HEK293 (cell line): ENCODE data around the gene EVI2B.
A peak's percentile ranks its signal among the peaks of the same experiment; 100 is the strongest.
"Not testable (repeated sequence)": the region's sequence is repeated elsewhere in the genome, so short reads cannot be mapped to it uniquely, and the experiment has no call there.

Experiments
- CTCF ChIA-PET: fragments of 350-600 bp; formaldehyde crosslinking; extraction: SDS; loops from one replicate; lab custom pipeline; 2021; ENCODE audit warnings: antibody characterized with exemption; lab: Yijun Ruan, JAX
- POLR2A ChIA-PET: fragments of 300-600 bp; formaldehyde crosslinking; extraction: SDS; loops from one replicate; lab custom pipeline; 2020; ENCODE audit warnings: antibody characterized with exemption, inconsistent platforms; lab: Yijun Ruan, JAX
- H3K27ac ChIP-seq: fragments of 200-500 bp; sonication (Bioruptor generic); 2 replicates; pipeline ENCODE4 v1.5.1; 2014; ENCODE audit warnings: low read depth, low read length, control low read depth, inconsistent platforms; ENCODE audit errors: extremely low read depth
- H3K36me3 ChIP-seq, 2 experiments: fragments of 200-500 bp in 1 of 2; sonication (Bioruptor generic) in 1 of 2; 1 replicate in 1 of 2; 2 replicates in 1 of 2; pipeline ENCODE4 v1.5.1; 2014 to 2017; ENCODE audit warnings: inconsistent platforms in 2 of 2, low read length in 2 of 2; ENCODE audit not compliant: control insufficient read depth in 2 of 2, insufficient read depth in 1 of 2
- H3K4me1 ChIP-seq: fragments of 200-500 bp; sonication (Bioruptor generic); 2 replicates; pipeline ENCODE4 v1.5.1; 2014; ENCODE audit warnings: mild to moderate bottlenecking, low read length, inconsistent platforms; ENCODE audit not compliant: control insufficient read depth, insufficient read depth
- H3K4me3 ChIP-seq: 2 replicates; pipeline ENCODE4 v1.5.1; 2011; ENCODE audit warnings: low read depth, mild to moderate bottlenecking, control low read depth, low read length, moderate library complexity
- H3K9me3 ChIP-seq: fragments of 200-500 bp; sonication (Bioruptor generic); 2 replicates; pipeline ENCODE4 v1.5.1; 2014; ENCODE audit warnings: low read depth, low read length, inconsistent platforms; ENCODE audit not compliant: control insufficient read depth, insufficient read depth
- GLI2 ChIP-seq: fragments of 450-650 bp; formaldehyde crosslinking; IDR thresholded peaks from 2 replicates; pipeline ENCODE4; 2017; ENCODE audit warnings: missing biosample characterization, missing genetic modification characterization, low read depth, borderline replicate concordance
- GLIS2 ChIP-seq: fragments of 450-650 bp; formaldehyde crosslinking; IDR thresholded peaks from 2 replicates; pipeline ENCODE4 v1.5.1; 2016; ENCODE audit warnings: missing biosample characterization, missing genetic modification characterization
- HOXD13 ChIP-seq: sonication (generic); formaldehyde crosslinking; IDR thresholded peaks from 2 replicates; pipeline ENCODE4 v1.8.0; 2022; ENCODE audit warnings: missing genetic modification reagents, borderline replicate concordance
- KLF16 ChIP-seq: fragments of 450-650 bp; formaldehyde crosslinking; IDR thresholded peaks from 2 replicates; pipeline ENCODE4 v1.5.1; 2017; ENCODE audit warnings: missing biosample characterization, missing genetic modification characterization
- ZBTB1 ChIP-seq: fragments of 450-650 bp; formaldehyde crosslinking; IDR thresholded peaks from 2 replicates; pipeline ENCODE4 v1.5.1; 2016; ENCODE audit warnings: missing biosample characterization, missing genetic modification characterization
- ZFP37 ChIP-seq: fragments of 450-650 bp; formaldehyde crosslinking; IDR thresholded peaks from 2 replicates; pipeline ENCODE4 v1.5.1; 2016; ENCODE audit warnings: missing biosample characterization, missing genetic modification characterization
- ZNF629 ChIP-seq: fragments of 450-650 bp; formaldehyde crosslinking; IDR thresholded peaks from 2 replicates; pipeline ENCODE4 v1.5.1; 2017; ENCODE audit warnings: missing biosample characterization, missing genetic modification characterization
- ZNF707 ChIP-seq: fragments of 450-650 bp; formaldehyde crosslinking; IDR thresholded peaks from 2 replicates; pipeline ENCODE4 v1.5.1; 2016; ENCODE audit warnings: missing biosample characterization, missing genetic modification characterization
- TF ChIP-seq, protein P1 (sequence below): fragments of 450-650 bp; formaldehyde crosslinking; IDR thresholded peaks from 2 replicates; pipeline ENCODE4 v1.5.1; 2016; ENCODE audit warnings: missing biosample characterization, missing genetic modification characterization, borderline replicate concordance
- TF ChIP-seq, protein P2 (sequence below): fragments of 450-650 bp; formaldehyde crosslinking; IDR thresholded peaks from 2 replicates; pipeline ENCODE4 v1.5.1; 2017; ENCODE audit warnings: missing biosample characterization, missing genetic modification characterization
- TF ChIP-seq, protein P3 (sequence below): fragments of 450-650 bp; formaldehyde crosslinking; IDR thresholded peaks from 2 replicates; pipeline ENCODE4 v1.5.1; 2017; ENCODE audit warnings: missing biosample characterization, missing genetic modification characterization
- TF ChIP-seq, protein P4 (sequence below): fragments of 450-650 bp; formaldehyde crosslinking; IDR thresholded peaks from 2 replicates; pipeline ENCODE4 v1.5.1; 2016; ENCODE audit warnings: missing biosample characterization, missing genetic modification characterization, low read depth

Gene EVI2B

DNA sequence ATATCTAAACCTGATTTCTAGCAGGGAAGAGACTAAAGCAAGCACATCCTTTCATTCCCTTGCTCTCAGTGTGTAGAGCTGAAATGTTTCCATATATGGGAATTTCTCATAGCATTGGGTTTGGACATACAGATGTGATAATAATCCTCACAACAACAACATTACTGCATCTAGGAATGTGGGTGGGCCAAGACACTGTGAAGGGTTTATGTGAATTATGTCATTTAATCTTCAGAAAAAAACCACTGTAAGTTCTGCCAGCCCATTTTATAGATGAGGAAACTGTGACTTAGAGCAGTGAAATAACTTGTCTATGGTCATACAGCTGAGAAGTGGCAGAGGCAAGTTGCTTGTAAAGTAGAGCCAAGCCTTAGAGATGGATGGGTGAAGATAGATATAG is 22.0 kb downstream of the EVI2B start:
- Histone ChIP-seq H3K9me3 (no peaks in the 10 kb centered on the region), H3K4me1 (peaks cover 9% of the 10 kb centered on the region), H3K36me3 (peaks cover 15 to 17% of the 10 kb centered on the region in 2 experiments), H3K4me3 (no peak overlapping the region), H3K27ac (no peak overlapping the region)
- TF ChIP-seq, protein P1, sequence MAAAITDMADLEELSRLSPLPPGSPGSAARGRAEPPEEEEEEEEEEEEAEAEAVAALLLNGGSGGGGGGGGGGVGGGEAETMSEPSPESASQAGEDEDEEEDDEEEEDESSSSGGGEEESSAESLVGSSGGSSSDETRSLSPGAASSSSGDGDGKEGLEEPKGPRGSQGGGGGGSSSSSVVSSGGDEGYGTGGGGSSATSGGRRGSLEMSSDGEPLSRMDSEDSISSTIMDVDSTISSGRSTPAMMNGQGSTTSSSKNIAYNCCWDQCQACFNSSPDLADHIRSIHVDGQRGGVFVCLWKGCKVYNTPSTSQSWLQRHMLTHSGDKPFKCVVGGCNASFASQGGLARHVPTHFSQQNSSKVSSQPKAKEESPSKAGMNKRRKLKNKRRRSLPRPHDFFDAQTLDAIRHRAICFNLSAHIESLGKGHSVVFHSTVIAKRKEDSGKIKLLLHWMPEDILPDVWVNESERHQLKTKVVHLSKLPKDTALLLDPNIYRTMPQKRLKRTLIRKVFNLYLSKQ (tag by site-specific recombination): no peak
- no peak for TF ChIP-seq HOXD13
- no peak for TF ChIP-seq GLIS2
- no peak for TF ChIP-seq ZFP37
- no peak for TF ChIP-seq ZNF707 (tag by site-specific recombination)
- no peak for TF ChIP-seq ZBTB1
- TF ChIP-seq GLI2 (tag by site-specific recombination): no peak
- TF ChIP-seq KLF16: no peak
- POLR2A ChIA-PET: no interaction called here
- CTCF ChIA-PET: no interaction called here

DNA sequence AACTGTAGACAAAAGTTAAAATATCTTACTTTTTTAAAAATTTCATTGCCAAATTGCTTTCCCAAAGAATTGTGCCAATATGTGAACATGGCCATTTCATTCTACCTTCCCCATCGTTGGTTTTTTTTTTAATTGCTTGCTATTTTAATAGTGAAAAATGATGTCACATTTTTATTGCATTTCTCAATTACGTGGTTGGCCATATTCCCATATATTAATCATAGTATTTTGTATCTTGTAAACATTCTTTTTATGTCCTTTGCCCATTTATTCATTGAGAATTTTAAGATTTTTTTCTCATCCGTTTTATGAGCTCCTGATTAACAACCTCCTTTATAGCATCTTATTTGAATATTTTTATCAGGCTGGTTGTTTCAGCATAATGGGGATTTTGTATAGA is 24.1 kb downstream of the EVI2B start:
- ChIA-PET CTCF (no interaction called here), POLR2A (no interaction called here)
- Histone ChIP-seq H3K36me3 (peaks cover 19% of the 10 kb centered on the region in 2 experiments), H3K4me3 (no peak overlapping the region), H3K9me3 (no peaks in the 10 kb centered on the region), H3K27ac (no peak overlapping the region), H3K4me1 (peaks cover 2% of the 10 kb centered on the region; the same call in 1 of the 2 replicates)
- TF ChIP-seq, protein P2, sequence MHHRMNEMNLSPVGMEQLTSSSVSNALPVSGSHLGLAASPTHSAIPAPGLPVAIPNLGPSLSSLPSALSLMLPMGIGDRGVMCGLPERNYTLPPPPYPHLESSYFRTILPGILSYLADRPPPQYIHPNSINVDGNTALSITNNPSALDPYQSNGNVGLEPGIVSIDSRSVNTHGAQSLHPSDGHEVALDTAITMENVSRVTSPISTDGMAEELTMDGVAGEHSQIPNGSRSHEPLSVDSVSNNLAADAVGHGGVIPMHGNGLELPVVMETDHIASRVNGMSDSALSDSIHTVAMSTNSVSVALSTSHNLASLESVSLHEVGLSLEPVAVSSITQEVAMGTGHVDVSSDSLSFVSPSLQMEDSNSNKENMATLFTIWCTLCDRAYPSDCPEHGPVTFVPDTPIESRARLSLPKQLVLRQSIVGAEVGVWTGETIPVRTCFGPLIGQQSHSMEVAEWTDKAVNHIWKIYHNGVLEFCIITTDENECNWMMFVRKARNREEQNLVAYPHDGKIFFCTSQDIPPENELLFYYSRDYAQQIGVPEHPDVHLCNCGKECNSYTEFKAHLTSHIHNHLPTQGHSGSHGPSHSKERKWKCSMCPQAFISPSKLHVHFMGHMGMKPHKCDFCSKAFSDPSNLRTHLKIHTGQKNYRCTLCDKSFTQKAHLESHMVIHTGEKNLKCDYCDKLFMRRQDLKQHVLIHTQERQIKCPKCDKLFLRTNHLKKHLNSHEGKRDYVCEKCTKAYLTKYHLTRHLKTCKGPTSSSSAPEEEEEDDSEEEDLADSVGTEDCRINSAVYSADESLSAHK (tag by site-specific recombination): no peak
- TF ChIP-seq, protein P3, sequence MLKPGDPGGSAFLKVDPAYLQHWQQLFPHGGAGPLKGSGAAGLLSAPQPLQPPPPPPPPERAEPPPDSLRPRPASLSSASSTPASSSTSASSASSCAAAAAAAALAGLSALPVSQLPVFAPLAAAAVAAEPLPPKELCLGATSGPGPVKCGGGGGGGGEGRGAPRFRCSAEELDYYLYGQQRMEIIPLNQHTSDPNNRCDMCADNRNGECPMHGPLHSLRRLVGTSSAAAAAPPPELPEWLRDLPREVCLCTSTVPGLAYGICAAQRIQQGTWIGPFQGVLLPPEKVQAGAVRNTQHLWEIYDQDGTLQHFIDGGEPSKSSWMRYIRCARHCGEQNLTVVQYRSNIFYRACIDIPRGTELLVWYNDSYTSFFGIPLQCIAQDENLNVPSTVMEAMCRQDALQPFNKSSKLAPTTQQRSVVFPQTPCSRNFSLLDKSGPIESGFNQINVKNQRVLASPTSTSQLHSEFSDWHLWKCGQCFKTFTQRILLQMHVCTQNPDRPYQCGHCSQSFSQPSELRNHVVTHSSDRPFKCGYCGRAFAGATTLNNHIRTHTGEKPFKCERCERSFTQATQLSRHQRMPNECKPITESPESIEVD (tag by site-specific recombination): peak; percentile 65; the same call in 1 of the 2 replicates
- peak; percentile 52; the same call in 1 of the 2 replicates for TF ChIP-seq ZNF629 (tag by site-specific recombination)
- TF ChIP-seq, protein P4, sequence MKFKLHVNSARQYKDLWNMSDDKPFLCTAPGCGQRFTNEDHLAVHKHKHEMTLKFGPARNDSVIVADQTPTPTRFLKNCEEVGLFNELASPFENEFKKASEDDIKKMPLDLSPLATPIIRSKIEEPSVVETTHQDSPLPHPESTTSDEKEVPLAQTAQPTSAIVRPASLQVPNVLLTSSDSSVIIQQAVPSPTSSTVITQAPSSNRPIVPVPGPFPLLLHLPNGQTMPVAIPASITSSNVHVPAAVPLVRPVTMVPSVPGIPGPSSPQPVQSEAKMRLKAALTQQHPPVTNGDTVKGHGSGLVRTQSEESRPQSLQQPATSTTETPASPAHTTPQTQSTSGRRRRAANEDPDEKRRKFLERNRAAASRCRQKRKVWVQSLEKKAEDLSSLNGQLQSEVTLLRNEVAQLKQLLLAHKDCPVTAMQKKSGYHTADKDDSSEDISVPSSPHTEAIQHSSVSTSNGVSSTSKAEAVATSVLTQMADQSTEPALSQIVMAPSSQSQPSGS (tag by site-specific recombination): peak; percentile 57; the same call in 1 of the 2 replicates

DNA sequence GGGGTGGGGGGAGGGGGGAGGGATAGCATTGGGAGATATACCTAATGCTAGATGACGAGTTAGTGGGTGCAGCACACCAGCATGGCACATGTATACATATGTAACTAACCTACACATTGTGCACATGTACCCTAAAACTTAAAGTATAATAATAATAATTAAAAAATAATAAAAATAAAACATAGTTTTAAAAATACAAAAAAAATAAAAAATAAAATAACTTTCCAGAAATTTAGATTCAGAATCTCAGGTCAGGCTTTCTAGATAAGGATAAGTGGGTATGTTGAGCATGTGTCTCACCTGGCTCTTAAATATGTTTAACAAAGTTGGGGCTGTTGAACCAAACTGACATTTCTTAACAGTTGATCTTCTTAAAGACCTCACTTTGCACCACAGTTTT is 25.9 kb downstream of the EVI2B start:
- H3K9me3 ChIP-seq, H3K4me3 ChIP-seq, H3K27ac ChIP-seq, H3K4me1 ChIP-seq, POLR2A ChIA-PET, CTCF ChIA-PET: not testable (repeated sequence)
- peaks cover 19% of the 10 kb centered on the region in 2 experiments for H3K36me3 ChIP-seq
